ENCODE results near the gene LENG9.
"Not testable (repeated sequence)": the region's sequence is repeated elsewhere in the genome, so short reads cannot be mapped to it uniquely, and the experiment has no call there.

LENG9 gene

DNA sequence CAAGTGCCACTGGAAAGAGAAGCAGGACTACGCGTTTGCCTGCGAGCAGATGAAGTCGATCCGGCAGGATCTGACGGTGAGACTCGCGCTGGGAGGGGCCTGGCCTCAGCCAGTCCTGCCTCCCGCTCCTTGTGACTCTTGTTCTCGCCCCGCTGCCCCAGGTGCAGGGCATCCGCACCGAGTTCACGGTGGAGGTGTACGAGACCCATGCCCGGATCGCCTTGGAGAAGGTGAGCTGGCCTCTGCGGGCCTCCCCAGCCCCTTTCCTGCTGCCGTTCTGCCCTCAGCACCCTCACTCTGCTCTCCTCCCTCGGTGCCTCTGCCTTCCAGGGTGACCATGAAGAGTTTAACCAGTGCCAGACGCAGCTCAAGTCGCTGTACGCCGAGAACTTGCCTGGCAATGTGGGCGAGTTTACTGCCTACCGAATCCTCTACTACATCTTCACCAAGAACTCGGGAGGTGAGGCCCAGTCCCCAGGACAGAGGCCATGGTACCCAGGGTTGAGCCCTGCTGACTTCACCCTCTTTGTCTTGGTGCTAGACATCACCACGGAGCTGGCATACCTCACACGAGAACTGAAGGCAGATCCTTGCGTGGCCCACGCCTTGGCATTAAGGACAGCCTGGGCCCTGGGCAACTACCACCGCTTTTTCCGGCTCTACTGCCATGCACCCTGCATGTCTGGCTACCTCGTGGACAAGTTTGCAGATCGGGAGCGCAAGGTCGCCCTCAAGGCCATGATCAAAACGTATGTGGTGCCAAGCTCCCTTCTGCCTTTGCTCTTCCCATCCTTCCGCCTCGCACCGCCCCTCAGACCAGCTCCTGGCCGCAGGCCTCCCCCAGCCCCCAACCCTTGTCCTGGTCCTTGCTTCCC, 5.6 kb downstream of the LENG9 start:
- DNase-seq, result no peak

DNA sequence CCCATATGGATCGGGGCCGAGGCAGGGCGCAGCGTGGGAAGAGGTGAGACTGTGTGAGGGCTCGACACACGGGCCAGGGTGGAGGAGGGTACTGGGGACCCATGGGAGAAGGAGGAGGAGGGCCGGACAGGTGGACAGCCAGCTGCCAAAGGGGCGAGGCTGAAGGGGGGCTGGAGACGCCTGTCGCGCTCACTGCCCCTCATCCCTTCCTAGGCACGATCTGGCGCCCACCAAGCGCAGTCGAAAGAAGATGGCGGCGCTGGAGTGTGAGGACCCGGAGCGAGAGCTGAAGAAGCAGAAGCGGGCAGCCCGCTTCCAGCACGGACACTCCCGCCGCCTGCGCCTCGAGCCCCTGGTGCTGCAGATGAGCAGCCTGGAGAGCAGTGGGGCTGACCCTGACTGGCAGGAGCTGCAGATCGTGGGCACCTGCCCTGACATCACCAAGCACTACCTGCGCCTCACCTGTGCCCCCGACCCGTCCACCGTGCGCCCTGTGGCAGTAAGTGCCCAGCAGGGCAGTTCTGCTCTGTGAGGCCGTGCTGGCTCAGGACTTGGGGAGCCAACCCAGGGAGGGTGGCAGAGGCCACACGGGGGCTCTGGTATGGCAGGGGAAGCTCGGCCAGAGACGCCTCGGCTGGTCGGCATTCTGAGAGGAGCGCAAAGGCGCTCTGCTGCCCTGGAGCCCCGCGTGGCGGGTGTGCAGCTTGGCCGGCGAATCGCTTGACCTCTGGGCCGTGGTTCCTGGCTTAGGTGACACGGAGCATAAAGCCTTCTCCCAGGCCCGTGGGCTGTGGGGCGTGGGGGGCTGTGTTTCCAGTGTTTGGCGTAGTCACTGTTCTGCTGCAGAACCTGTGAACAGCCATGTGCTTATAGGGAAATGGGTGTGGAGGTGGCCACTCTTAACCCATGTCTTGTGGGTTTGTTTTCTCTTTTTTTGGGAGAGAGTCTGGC, 6.9 kb downstream of the LENG9 start:
- DNase-seq, result no peak

DNA sequence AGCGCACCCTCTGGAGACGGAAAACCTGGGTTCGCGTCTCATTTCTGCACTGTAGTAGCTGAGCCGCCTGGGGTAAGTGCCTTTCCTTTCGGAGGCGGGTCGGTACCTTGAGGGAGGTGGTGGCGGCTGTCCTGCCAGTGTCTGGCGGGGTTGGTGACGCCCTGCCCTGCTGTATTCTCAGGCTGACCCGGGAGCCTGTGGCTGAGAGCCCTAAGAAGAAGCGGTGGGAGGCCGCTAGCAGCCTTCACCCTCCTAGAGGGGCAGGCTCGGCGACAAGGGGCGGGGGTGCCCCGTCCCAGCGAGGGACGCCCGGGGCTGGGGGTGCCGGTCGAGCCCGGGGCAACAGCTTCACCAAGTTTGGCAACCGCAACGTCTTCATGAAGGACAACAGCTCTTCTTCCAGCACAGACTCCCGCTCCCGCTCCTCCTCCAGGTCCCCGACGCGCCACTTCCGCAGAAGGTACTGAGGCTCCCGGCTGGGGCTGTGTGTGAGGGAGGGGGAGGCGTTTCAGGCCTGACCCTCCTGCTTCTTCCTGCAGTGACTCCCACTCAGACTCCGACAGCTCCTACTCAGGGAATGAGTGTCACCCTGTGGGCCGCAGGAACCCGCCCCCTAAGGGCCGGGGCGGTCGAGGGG, 7.7 kb downstream of the LENG9 start:
- DNase-seq, result no peak

DNA sequence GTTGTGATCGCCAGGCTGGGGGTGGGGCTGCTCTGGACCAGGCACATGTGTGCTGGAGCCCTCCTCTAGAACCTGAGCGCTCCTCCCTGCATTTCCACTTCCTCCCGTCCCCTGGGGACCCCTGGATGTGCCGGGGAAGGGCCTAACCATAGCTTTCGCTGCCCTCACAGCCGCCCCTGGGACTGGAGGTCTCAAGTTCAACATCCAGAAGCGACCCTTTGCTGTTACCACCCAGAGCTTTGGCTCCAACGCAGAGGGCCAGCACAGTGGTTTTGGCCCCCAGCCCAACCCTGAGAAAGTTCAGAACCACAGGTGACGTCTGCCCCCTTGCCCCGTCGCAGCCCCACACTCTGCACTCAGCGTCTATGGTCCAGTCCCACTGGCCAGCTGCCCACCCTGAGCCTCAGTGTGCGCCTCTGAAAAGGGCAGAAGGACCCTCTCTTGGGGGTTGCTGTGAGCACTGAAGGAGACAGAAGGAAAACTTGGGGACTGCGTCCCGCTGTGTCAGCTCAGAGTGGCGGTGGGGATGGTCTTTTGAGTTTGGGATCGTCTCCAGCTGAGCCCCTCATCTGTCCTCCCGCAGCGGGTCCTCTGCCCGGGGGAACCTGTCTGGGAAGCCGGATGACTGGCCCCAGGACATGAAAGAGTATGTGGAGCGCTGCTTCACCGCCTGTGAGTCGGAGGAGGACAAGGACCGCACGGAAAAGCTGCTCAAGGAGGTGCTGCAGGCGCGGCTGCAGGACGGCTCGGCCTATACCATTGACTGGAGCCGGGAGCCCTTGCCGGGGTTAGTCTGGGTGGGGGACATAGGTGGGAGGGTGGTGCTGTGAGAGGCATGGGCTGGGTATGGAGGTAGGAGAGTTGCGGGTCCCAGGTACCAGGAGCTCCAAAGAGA, 8.6 kb downstream of the LENG9 start:
- DNase-seq, result no peak

DNA sequence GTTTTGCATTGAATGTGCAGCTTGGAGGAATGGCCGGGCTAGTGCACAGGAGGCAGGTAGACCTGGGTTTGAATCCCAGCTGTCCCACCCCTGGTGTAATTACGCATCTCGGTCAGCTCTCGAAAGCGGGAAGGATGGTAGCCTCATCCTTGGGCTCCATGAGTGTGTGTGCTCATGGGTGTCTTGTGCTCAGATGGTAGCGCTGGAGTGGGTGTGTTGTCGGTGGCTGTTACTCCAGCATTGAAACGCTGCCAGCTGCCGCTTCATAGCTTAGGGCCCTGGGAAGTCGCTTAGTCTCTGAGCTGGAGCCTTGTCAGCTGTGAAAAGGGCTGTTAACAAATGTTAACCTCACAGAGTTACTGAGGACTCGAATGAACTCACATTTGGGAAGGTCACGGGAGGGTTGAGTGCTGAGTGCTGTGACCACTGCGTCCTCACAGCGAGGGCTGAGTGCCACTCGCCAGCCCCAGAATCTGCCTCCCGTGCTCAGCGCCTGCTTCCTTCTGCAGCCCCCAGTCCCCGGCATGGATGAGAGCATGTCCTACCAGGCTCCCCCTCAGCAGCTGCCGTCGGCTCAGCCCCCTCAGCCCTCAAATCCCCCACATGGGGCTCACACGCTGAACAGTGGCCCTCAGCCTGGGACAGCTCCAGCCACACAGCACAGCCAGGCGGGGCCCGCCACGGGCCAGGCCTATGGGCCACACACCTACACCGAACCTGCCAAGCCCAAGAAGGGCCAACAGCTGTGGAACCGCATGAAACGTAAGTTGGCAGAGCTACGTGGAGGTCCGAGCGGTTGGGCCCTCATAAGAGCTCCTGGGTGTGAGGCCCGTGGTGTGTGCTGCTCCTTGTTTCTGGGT, 9.4 kb downstream of the LENG9 start:
- DNase-seq, result no peak

DNA sequence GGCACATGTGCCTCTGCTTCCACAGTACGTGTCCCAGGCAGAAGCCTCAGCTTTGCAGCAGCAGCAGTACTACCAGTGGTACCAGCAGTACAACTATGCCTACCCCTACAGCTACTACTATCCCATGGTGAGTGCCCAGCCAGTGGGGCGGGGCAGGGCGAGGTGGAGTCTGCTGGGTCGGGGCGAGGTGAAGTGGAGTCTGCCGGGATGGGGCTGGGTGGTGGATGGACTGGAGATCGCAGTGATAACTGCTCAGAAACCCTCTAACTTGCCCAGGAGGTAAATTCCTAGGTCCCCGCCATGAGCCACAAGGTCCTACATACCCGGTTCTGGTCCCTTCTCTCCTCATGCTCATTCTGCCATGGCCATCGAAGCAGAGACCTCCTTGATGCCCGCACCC, 11.0 kb downstream of the LENG9 start:
- no peak for DNase-seq

DNA sequence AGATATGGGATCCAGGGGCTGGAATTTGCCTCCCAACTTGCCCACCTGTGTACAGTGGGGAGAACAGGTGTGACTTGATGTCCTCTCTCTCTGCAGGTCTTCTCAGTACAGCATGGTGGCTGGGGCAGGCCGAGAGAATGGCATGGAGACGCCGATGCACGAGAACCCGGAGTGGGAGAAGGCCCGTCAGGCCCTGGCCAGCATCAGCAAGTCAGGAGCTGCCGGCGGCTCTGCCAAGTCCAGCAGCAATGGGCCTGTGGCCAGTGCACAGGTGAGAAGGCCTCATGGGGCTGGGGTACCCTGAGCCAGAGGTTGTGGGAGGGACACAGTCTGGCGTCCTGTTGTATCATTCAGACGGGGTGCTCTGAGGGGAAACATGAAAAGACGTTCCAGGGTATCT, 11.6 kb downstream of the LENG9 start:
- DNase-seq, result no peak

DNA sequence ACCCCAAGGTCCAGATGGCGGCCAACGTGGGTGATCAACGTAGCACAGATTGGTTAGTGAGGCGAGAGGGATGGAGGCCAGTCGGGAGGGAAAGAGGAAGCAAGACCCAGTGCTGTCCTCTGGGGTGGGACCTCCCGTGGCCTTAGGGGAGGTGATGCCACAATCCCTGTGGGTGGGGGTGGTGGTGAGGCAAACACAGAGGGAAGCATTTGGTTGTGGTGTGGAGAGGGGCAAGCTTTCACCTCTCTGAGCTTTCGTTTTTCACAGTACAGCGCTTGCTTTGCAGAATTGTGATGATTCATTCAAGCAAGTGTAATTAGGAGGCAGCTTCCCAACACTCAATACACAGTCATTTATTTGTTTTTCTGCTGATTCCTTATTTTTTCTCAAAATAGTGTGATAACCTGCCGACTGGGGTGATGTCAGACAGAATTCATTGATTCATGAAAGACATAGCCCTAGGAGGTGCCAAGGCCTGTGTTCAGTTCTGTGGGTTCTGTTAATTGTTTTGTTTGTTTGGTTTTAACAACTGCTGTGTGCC, 12.2 kb downstream of the LENG9 start:
- DNase-seq, result no peak

DNA sequence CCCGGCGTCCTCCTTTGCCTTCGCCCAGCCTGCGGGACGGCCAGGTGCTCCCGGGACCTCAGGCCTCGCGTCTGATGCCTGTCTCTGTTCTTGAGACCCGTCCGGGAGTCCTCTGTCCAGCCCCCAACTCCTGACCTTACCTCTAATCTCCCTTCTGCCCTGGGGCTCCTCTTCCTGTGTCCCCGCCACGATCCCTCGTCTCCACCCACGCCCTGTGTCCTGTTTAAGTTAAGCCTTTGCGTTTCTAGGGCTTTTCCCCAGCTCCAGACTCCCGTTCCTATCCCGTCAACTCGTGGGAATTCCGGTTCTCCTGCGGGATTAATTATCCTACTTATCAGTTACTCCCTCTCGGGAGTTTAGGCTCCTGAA, 13.9 kb downstream of the LENG9 start:
- DNase-seq, result no peak

DNA sequence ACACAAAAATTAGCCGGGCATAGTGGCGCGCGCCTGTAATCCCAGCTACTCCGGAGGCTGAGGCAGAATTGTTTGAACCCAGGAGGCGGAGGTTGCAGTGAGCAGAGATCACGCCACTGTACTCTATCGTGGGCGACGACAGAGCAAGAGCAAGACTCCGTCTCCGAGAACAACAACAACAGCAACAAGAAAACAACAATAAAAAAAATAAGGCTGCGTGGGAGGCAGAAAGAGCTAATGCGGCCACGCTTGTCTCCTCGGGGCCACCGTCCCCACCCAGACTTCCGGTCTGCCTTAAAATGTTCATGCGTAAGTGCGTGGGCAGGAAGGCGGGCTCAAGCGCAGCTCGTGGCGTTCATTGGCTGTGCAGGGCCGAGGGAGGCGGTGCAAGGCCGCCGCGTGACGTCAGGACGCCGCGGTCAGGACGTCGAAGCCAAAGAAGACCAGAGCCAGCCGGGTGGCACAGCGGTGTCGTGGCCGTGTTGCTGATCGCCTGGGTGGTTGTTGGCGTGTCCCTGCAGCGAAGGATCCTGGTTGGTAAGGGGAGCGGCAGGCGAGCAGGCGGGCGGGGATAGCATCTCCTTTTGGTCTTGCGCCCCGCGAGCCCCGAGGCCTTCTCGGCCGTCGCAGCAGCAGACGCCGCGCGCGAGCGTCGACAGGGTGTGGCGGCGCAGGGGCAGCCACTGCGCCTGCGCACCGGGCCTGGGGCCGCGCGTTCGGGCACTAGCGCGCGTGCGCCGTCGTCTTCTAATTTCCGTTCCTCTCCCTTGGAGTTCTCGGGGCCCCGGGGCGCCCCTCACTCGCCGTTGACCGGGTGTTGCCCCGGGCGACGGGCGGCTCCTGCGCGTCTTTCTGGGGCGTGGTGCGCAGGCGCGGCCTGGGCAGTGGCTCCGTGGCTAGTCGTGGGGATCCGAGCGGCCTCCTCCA, 14.5 kb downstream of the LENG9 start, which contains the start of gene LENG8:
TSS of gene LENG8 (plus strand) at position 426 of the 927 bp plus-strand sequence. CDS start 2,146 bp downstream, outside the sequence.
- DNase-seq, result peak; percentile 99

DNA sequence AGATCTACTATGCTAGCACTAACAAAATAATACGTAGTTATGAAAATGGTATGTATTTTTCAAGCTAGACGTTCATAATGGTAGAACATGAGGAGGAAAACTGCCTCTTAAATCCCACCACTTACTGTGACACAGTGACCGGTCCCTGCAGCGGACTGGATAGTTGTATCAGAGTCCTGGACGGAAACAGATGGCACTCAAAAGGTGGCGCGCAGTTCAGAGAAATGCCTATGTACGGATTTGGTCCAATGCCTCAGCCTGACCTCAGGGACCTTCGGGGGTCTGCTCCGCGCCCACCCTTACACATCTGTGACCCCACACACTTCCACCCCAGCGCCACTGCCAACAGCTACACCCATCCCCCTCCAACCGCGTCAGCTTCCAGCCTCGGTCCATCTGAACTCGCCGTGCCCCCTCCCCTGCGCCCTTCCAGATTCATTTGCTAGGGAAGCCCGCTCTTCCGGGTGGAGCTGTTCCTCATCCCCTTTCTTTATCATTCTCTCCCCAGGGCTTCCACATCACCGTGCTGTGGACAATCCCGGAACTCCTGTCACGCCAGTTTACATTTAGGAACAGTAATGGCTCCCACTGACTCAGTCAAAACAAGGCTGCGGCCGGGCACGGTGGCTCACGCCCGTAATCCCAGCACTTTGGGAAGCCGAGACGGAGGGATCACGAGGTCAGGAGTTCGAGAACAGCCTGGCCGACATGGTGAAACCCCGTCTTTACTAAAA, 15.4 kb downstream of the LENG9 start:
- DNase-seq, result peak; percentile 85

DNA sequence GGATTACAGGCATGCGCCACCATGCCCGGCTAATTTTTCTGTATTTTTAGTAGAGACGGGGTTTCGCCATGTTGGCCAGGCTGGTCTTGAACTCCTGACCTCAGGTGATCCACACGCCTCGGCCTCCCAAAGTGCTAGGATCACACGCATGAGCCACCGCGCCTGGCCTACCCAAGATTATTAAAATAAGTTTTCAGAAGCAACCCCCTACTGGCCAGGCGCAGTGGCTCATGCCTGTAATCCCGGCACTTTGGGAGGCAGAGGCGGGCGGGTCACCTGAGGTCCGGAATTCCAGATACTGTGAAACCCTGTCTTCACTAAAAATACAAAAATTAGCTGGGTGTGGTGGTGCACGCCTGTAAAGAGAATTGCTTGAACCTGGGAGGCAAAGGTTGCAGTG, 17.2 kb downstream of the LENG9 start:
- not testable (repeated sequence) for DNase-seq

DNA sequence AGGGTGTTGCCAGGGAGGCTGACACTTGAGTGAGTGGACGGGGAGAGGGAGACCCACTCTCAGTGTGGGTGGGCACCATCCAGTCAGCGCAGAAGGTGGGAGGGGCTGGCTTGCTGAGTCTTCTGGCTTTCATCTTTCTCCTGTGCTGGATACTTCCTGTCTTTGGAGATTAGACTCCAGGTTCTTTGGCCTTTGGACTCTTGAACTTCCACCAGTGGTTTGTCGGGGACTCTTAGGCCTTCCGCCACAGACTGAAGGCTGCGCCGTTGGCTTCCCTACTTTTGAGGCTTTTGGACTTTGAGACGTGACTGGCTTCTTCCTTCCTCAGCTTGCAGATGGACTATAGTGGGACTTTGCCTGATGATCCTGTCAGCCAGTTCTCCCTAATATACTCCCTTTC, 18.8 kb downstream of the LENG9 start:
- DNase-seq, result no peak

DNA sequence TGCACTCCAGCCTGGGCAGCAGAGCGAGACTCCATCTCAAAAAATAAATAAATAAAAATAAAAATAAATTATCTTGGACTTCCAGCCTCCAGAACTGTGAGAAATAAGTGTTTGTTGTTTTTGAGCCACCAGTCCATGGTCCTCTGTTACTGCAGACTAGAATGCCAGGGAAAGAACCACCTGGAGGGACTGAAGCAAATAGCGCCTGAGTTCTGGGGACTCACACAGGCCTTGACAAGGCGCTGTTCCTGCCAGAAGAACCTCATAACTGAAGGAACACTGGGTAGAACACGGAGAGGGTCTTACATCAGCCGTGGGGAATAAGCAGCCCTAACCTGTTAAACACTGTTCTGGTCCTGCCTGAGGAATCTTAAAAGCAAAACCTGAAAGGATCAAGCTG, 22.9 kb downstream of the LENG9 start:
- no peak for DNase-seq

DNA sequence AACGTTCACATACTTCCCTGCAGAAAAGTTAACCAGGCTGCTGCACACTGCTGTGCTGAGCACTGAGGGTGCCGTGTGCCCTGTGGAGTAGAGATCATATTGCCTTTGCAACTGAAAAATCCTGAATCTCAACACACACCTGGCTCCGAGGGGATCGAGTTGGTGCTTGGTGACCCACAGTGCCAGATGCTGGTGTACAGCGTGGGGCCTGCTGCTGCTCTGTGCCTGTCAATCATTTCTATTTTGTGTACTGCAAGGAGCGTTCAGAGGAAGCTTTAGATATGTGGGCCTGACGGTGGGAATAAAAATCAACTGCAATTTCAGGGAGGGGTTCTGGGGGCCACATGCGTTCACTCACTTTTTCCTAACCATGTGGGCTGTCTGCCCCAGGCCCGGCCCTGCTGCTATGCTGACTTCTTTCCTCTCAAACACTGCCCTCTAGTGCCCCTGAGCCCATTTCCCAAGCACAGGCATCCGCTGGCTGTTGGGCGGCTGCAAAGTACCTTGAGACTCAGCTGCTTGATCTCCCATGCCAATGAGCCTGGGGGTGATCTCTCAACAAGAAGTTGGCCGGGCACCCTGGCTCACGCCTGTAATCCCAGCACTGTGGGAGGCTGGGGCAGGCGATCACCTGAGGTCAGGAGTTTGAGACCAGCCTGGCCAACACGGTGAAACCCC, 24.3 kb downstream of the LENG9 start:
- DNase-seq, result no peak

DNA sequence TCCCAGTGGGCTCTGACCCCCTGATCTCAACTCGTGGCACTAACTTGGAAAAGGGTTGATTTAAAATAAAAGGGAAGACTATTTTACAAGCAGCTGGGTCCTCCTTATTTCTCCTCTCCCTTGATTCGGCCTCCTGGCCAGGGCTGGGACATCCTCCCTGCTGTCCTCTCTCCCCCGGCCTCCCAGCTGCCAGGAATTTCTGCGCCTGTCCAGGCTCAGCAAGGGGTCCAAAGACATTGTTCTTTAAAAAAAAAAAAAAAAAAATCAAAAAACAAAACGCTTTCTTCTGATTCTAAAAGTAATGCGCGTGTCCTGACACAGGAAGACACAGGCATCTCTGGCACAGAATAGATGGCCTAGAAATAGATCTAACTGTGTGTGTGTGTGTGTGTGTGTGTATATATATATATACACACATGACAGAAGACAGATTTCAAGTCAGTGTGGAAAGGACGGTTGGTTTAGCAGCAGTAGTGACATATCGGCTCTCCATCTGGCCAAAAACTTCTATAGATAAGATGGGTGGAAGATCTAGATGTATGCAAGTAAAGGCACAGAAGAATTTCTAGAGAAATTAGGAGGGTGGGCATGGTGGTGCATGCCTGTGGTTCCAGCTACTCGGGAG, 26.8 kb downstream of the LENG9 start:
- DNase-seq, result no peak

DNA sequence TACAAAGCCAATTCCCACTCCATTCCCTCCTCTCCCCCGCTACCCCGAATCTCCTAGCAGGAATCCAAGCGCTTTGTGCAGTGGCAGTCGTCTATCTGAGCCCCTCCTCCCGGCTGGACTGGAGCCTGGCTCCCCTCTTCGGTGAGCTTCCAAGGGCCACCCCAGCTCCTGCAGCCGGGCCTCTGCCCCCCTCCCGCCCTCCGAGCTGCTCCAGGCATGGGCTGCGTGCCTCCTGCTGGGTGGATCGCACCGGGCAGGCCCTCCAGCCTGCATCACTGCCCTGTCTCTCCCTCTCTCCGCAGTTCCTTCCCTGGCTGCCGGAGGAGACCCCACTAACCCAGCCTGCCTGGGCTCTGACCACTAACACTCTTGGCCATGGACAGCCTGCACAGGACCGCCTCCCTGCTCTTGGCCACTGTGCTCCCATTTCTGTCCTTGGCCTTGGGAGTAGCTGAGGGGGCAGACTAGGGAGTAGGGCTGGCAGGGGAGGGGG, 27.5 kb downstream of the LENG9 start:
- DNase-seq, result no peak

DNA sequence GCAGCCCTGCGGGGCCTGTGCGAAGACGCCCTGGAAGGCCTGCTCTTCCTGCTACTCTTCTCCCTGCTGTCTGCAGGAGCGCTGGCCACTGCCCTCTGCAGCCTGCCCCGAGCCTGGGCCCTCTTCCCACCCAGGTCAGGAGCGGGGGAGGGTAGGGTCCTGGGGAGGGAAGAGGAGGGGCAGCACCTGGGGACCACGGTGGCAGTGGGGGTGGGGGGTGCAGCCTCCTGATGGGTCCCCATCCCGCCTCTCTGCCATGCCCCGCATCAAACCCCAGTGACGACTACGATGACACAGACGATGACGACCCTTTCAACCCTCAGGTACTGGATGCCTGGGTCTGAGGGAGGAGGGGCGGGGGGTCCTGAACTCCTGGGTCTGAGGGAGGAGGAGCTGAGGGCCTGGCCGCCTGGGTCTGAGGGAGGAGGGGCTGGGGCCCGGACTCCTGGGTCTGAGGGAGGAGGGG, 28.0 kb downstream of the LENG9 start:
- no peak for DNase-seq

All from activated CD8-positive, alpha-beta memory T cell treated with anti-CD3 and anti-CD28 coated beads for 24 hours (primary cell).